BLaER1 treated with 17β-estradiol and CSF1 and Interleukin-3, amounts not matched to agents 10 nM and 100 nM (cell line): ENCODE results near the gene GK.
"Not testable (repeated sequence)": the region's sequence is repeated elsewhere in the genome, so short reads cannot be mapped to it uniquely, and the experiment has no call there.

Experiments used
- H3K27ac ChIP-seq, 11 experiments: shearing (Covaris generic); formaldehyde crosslinking; 2 replicates each; pipeline ENCODE4 v1.8.1; 2022
- H3K27me3 ChIP-seq, 11 experiments: shearing (Covaris generic); formaldehyde crosslinking; 2 replicates each; pipeline ENCODE4 v1.8.1; 2022
- H3K36me3 ChIP-seq, 11 experiments: shearing (Covaris generic); formaldehyde crosslinking; 2 replicates each; pipeline ENCODE4 v1.8.1; 2022
- H3K4me1 ChIP-seq, 10 experiments: shearing (Covaris generic); formaldehyde crosslinking; 2 replicates each; pipeline ENCODE4 v1.8.1; 2022
- H3K4me2 ChIP-seq, 11 experiments: shearing (Covaris generic); formaldehyde crosslinking; 2 replicates each; pipeline ENCODE4 v1.8.1; 2022
- H3K4me3 ChIP-seq, 10 experiments: shearing (Covaris generic); formaldehyde crosslinking; 2 replicates each; pipeline ENCODE4 v1.8.1; 2022
- H3K9ac ChIP-seq, 11 experiments: shearing (Covaris generic); formaldehyde crosslinking; 2 replicates each; pipeline ENCODE4 v1.8.1; 2022
- H3K9me3 ChIP-seq, 11 experiments: shearing (Covaris generic); formaldehyde crosslinking; replicated peaks in 1 of 11; 2 replicates each; pipeline ENCODE4 v1.8.1; 2022
- H4K20me1 ChIP-seq, 11 experiments: shearing (Covaris generic); formaldehyde crosslinking; 2 replicates each; pipeline ENCODE4 v1.8.1; 2022
- Cebpa-rat ChIP-seq, 11 experiments: shearing (Covaris generic); IDR thresholded peaks; 2 replicates each; pipeline ENCODE4 v1.8.1; 2022

GK gene

GRCh38 chrX:30734782-30735181, 81.6 kb downstream of the GK start:
- Histone ChIP-seq H3K9me3 (no peaks in the 10 kb centered on the region), H3K27ac (no peak overlapping the region), H4K20me1 (peaks cover 0 to 49% (median 0%) of the 10 kb centered on the region in 11 experiments; a peak in 3 of 22 replicates), H3K9ac (no peak overlapping the region), H3K27me3 (no peaks in the 10 kb centered on the region), H3K4me3 (no peak overlapping the region), H3K36me3 (peaks cover 0 to 10% (median 0%) of the 10 kb centered on the region in 11 experiments; a peak in 7 of 22 replicates), H3K4me1 (no peaks in the 10 kb centered on the region), H3K4me2 (no peak overlapping the region)
- TF ChIP-seq Cebpa-rat (IDR thresholded peaks at IDR 0.05): no peak

GRCh38 chrX:30735839-30736238, 82.6 kb downstream of the GK start:
- Histone ChIP-seq H3K4me1 (no peaks in the 10 kb centered on the region), H3K9ac (no peak overlapping the region), H3K4me2 (no peak overlapping the region), H3K4me3 (no peak overlapping the region), H3K27ac (no peak overlapping the region), H3K27me3 (no peaks in the 10 kb centered on the region), H4K20me1 (peaks cover 0 to 42% (median 0%) of the 10 kb centered on the region in 11 experiments; a peak in 3 of 22 replicates), H3K36me3 (peaks cover 0 to 4% (median 0%) of the 10 kb centered on the region in 11 experiments; a peak in 6 of 22 replicates), H3K9me3 (no peaks in the 10 kb centered on the region)
- TF ChIP-seq Cebpa-rat (IDR thresholded peaks at IDR 0.05): no peak

GRCh38 chrX:30741545-30741944, 88.3 kb downstream of the GK start:
- no peak for TF ChIP-seq Cebpa-rat (IDR thresholded peaks at IDR 0.05)
- H3K4me3 ChIP-seq: no peak overlapping the region
- no peaks in the 10 kb centered on the region for H3K4me1 ChIP-seq
- H3K9me3 ChIP-seq: peaks cover 0 to 19% (median 6%) of the 10 kb centered on the region in 11 experiments; a peak in 10 of 22 replicates
- H3K36me3 ChIP-seq: no peaks in the 10 kb centered on the region
- no peaks in the 10 kb centered on the region for H3K27me3 ChIP-seq
- H3K27ac ChIP-seq: no peak overlapping the region
- H3K4me2 ChIP-seq: no peak overlapping the region
- H3K9ac ChIP-seq: no peak overlapping the region
- no peaks in the 10 kb centered on the region for H4K20me1 ChIP-seq

- H3K4me2 ChIP-seq: no peak overlapping the region
- no peak overlapping the region for H3K9ac ChIP-seq
- no peaks in the 10 kb centered on the region for H3K27me3 ChIP-seq
- H3K27ac ChIP-seq: no peak overlapping the region
- H3K9me3 ChIP-seq: peaks cover 0 to 13% (median 6%) of the 10 kb centered on the region in 11 experiments; a peak in 12 of 22 replicates
- no peak overlapping the region for H3K4me3 ChIP-seq
- no peaks in the 10 kb centered on the region for H3K4me1 ChIP-seq
- no peaks in the 10 kb centered on the region for H4K20me1 ChIP-seq
- 0 out of 22 replicates have a peak, but pooled peaks of 1 of the 11 experiments have one; percentile 24 for TF ChIP-seq Cebpa-rat (IDR thresholded peaks at IDR 0.05)
- no peaks in the 10 kb centered on the region for H3K36me3 ChIP-seq
Observed at GRCh38 chrX:30748342-30748960, 95.2 kb downstream of the GK start.

- no peaks in the 10 kb centered on the region for H4K20me1 ChIP-seq
- no peaks in the 10 kb centered on the region for H3K27me3 ChIP-seq
- TF ChIP-seq Cebpa-rat (IDR thresholded peaks at IDR 0.05): no peak
- H3K9me3 ChIP-seq: peaks cover 0 to 27% (median 13%) of the 10 kb centered on the region in 11 experiments; a peak in 15 of 22 replicates
- no peaks in the 10 kb centered on the region for H3K4me1 ChIP-seq
- no peak overlapping the region for H3K4me2 ChIP-seq
- H3K4me3 ChIP-seq: no peak overlapping the region
- no peak overlapping the region for H3K9ac ChIP-seq
- H3K27ac ChIP-seq: no peak overlapping the region
- H3K36me3 ChIP-seq: no peaks in the 10 kb centered on the region
Observed at GRCh38 chrX:30751497-30751896, 98.3 kb downstream of the GK start.

- peaks cover 0 to 24% (median 4%) of the 10 kb centered on the region in 11 experiments; a peak in 5 of 22 replicates for H3K9me3 ChIP-seq
- no peak overlapping the region for H3K27ac ChIP-seq
- no peak for TF ChIP-seq Cebpa-rat (IDR thresholded peaks at IDR 0.05)
- H4K20me1 ChIP-seq: no peaks in the 10 kb centered on the region
- H3K36me3 ChIP-seq: no peaks in the 10 kb centered on the region
- no peak overlapping the region for H3K4me3 ChIP-seq
- H3K4me1 ChIP-seq: peaks cover 0 to 6% (median 0%) of the 10 kb centered on the region in 10 experiments; a peak in 2 of 20 replicates
- H3K4me2 ChIP-seq: no peak overlapping the region
- no peaks in the 10 kb centered on the region for H3K27me3 ChIP-seq
- no peak overlapping the region for H3K9ac ChIP-seq
Observed at GRCh38 chrX:30762755-30763154, 109.5 kb downstream of the GK start.

- H3K9ac ChIP-seq, H3K4me3 ChIP-seq, H3K4me1 ChIP-seq, H3K9me3 ChIP-seq, H3K27ac ChIP-seq, H3K36me3 ChIP-seq, H3K27me3 ChIP-seq, H4K20me1 ChIP-seq, H3K4me2 ChIP-seq: not testable (repeated sequence)
Observed at GRCh38 chrX:30773764-30774163, 120.5 kb downstream of the GK start.

GRCh38 chrX:30777575-30777974, 124.4 kb downstream of the GK start:
- Histone ChIP-seq H3K4me3 (no peak overlapping the region), H3K4me1 (no peaks in the 10 kb centered on the region), H3K9me3 (peaks cover 0 to 11% (median 8%) of the 10 kb centered on the region in 11 experiments; a peak in 12 of 22 replicates), H3K4me2 (no peak overlapping the region), H3K36me3 (no peaks in the 10 kb centered on the region), H3K27ac (no peak overlapping the region), H4K20me1 (no peaks in the 10 kb centered on the region), H3K9ac (no peak overlapping the region), H3K27me3 (no peaks in the 10 kb centered on the region)
- no peak for TF ChIP-seq Cebpa-rat (IDR thresholded peaks at IDR 0.05)

- H3K4me1 ChIP-seq: no peaks in the 10 kb centered on the region
- no peaks in the 10 kb centered on the region for H4K20me1 ChIP-seq
- H3K27ac ChIP-seq: no peak overlapping the region
- H3K4me2 ChIP-seq: no peak overlapping the region
- no peaks in the 10 kb centered on the region for H3K27me3 ChIP-seq
- no peak overlapping the region for H3K4me3 ChIP-seq
- H3K9ac ChIP-seq: no peak overlapping the region
- no peak for TF ChIP-seq Cebpa-rat (IDR thresholded peaks at IDR 0.05)
- H3K9me3 ChIP-seq: peaks cover 0 to 11% (median 7%) of the 10 kb centered on the region in 11 experiments; a peak in 12 of 22 replicates
- H3K36me3 ChIP-seq: no peaks in the 10 kb centered on the region
Observed at GRCh38 chrX:30779453-30780030, 126.3 kb downstream of the GK start.
